GM18507 (cell line): ENCODE results near the gene CNTNAP1.
"Not testable (repeated sequence)": the region's sequence is repeated elsewhere in the genome, so short reads cannot be mapped to it uniquely, and the experiment has no call there.

Source experiments
- DNase-seq: peaks from one replicate; pipeline ENCODE4 v3.0.0; 2011; ENCODE audit warnings: low read depth; ENCODE audit not compliant: insufficient read length; ENCODE audit errors: extremely low spot score
- FAIRE-seq: peaks from 2 replicates; lab custom pipeline; 2011; peaks lifted over from hg19 to GRCh38; lab: Jason Lieb, UNC

CNTNAP1 gene

DNA sequence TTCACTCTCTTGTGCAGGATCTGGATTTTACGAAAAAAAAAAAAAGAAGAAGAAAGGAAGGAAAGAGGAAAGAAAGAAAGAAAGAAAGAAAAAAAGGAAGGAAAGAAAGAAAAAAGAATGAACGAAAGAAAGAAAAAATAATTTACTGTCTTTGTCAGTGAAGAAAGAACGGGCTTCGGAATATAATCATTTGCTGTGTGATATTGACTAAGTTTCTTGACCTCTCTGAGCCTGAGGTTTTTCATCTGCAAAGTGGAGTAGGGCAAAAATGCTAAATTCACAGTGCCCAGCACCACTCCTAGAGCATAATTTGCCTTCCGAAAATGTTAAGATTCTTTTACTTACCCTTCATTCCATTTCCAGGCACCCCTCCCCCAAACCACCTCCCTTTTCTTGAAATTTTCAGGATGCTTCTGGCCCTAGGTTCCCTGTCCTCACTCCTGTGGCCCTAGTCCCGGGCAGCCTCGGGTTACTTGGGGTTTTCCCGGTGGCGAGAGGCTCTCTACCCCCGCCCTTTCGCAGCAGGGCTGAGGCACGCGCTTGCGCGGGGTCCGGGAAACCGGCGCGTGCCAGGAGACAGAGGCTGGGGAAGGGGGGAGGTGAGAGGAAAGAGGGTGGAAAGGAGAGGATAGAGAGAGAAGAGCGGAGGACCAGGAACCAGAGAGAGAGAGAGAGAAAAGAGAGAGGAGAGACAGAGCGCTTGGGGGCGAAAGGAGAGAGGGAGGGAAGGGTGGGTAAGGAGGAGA is at the start of gene CNTNAP1:
Gene CNTNAP1, plus strand, starts transcription at position 556 of the 746 bp plus-strand sequence. CDS start 299 bp downstream, outside the sequence.
- peak; percentile 89 for FAIRE-seq
- DNase-seq, result no peak

DNA sequence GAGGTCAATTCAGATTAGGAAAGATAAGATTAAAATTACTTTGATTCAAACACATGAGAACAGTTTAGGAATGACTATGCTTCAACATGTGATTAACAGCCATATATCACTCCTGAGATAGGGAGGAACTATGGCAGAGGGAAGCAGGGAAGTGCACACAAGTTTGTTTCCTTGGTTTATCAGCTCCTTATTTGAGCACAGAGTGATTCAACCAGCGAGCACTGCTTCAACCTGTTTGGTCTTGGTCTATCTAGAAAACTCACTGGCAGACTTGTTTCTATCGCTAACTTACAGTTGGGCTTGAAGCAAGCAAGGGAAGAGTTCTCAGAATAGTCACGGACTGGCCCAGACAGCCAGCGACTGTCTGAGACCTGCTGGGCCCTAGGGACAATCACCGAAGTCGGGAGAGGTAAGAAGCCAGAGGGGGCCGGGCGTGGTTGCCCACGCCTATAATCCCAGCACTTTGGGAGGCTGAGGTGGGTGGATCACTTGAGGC is 49.3 kb upstream of the CNTNAP1 start:
- no peak for DNase-seq
- no peak for FAIRE-seq

DNA sequence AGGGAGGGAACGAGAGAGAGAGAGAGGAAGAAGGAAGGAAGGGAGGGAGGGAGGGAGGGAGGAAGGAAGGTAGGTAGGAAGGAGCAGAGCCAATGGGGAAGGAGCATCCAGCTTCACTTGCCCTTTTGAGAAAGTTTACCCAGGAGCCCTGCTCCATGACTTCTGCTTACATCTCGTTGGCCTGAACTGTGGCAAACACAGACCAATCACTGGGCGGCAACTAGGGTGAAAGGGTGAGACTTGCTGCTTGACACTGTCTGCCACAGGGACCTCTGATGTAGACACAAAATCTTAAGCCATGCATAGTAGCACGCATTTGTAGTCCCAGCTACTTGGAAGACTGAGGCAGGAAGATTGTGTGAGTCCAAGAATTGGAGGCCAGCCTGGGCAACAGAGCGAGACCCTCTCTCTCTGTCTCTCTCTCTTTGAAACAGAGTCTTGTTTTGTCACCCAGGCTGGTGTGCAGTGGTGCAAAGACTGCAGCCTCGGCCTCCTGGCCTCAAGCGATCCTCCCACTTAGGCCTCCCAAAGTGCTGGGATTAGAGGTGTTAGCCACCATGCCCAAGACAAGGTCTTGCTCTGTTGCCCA is 42.7 kb upstream of the CNTNAP1 start:
- no peak for DNase-seq
- no peak for FAIRE-seq

DNA sequence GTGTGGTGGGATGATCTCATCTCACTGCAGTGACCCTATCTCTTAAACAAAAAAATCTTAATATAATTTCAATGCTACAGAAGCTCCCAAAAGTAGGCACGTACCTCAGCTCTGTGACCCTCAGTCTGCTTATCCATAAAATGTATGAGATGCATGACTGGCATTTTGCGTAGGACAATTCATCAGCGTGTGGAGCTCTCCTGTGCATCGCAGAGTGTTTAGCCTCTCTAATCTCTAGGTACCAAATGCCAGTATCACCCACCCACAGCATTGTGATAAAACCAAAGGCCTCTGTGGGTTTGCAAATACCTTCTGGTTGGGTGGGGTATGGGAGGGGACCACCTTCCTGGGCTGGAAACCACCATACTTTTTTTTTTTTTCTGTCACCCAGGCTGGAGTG is 42.2 kb upstream of the CNTNAP1 start:
- FAIRE-seq, result no peak
- no peak for DNase-seq

DNA sequence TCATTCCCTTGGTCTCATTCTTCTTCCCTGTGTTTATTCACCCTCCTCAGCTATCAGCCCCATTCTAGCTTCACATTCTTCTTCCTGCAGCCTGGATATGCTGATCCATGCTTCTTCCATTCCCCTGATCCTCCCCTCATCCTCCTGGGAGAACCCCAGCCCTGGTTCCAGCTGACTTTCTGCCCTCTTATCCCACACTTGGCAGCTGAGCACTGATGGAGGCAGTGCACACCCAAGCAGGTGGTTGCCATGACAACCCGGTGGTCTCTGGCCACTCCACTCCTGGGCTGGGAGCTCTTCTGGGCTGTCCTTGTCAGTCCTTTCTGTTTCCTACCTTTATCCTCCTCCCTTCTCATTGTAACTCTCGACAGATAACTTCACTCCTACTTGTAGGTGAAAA is 40.0 kb upstream of the CNTNAP1 start:
- FAIRE-seq (no peak), DNase-seq (no peak)

DNA sequence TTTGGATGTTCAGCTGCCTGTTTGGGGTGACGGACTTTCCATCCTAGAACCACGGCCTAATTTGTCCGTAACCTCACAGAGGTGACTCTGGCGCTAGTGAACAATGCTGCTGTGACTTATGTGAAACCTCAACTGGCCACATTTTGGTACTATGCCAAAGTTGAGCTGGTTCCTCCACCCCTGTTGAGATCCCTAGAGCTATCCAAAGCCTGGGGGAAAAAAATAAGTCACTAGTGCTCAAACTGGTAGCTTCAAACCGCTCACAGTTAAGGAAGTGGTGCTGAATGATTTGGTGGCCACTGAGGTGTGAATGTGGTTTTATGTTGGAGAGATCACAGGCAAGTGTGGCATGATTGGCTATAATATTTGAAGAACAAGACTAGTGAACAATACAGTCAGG is 34.6 kb upstream of the CNTNAP1 start:
- FAIRE-seq (no peak), DNase-seq (no peak)

DNA sequence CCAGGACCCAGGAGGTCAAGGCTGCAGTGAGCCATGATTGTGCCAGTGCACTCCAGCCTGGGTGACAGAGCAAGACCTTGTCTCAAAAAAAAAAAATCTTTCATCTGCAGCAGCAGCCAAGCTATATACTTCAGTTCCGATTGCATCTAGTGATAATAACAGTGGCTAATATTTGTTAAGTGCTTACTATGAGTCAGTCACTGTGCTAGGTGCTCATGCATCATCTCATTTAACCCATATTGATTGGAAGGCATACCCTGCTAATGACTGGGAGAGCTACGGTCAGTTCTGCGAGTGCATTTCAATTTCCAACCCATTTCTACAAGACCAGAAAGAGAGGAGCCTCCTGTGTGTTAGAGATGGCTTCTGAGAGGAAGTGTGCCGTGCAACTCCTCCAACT is 30.9 kb upstream of the CNTNAP1 start:
- DNase-seq (no peak), FAIRE-seq (no peak)

DNA sequence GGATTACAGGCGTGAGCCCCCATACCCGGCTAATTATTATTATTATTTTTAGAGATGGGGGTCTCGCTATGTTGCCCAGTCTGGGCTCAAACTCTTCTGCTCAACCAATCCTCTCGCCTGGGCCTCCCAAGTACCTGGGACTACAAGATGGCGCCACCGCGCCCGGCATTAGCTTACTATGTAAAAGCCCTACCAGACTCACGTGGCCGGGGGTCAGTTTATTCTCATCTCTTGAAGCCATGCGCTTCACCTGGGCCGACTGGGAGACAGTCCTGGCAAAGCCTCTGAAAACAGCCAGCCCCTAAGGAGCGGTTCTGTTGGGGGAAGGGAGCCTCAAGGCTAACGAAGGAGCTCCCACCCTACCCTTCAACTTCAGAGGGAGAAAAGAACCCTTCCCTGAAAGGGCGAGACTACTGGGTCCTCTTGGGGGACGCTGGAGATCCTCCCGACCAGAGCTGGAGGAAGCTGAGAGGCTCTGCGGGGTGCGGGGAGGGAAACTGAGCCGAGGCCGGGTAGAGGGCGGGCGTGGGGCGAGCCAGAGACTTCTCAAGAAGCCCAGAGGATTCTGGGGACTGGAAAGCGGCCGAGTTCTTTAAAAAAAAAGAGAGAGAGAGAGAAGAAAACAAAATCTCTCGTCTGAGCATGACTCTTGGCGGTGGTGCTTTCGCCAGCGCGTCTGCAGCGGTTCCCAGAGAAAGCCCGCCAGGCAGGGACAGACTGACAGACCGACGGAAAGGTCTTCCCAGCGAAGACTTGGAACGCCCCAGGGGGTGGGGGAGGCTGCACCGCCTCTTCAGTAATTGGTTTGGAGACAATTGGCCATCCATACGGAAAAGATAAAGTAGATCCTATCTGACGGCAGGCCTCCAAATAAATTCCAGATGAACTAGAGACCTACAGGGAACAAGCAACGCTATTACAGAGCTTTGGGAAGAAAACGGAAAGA is 28.9 kb upstream of the CNTNAP1 start:
- FAIRE-seq (no peak), DNase-seq (no peak)

DNA sequence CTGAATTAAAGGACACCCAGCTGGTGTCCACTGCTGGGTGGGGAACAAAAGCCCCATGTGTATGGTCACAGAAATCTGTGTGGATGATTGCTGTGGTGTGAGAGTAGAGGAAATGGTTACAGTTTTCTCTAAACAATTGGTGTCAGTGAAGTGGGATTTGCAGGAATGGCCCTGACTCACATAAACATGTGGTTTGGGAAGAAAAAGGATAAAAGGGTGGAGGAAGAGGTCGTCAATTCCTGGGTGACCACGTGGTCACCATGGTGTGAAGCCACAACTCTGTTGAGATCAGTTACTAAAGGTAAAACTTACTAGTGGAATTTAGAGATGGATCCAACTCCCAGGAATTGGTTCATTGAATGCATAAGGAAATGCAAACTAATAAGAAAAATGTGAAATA is 26.8 kb upstream of the CNTNAP1 start:
- no peak for FAIRE-seq
- no peak for DNase-seq

DNA sequence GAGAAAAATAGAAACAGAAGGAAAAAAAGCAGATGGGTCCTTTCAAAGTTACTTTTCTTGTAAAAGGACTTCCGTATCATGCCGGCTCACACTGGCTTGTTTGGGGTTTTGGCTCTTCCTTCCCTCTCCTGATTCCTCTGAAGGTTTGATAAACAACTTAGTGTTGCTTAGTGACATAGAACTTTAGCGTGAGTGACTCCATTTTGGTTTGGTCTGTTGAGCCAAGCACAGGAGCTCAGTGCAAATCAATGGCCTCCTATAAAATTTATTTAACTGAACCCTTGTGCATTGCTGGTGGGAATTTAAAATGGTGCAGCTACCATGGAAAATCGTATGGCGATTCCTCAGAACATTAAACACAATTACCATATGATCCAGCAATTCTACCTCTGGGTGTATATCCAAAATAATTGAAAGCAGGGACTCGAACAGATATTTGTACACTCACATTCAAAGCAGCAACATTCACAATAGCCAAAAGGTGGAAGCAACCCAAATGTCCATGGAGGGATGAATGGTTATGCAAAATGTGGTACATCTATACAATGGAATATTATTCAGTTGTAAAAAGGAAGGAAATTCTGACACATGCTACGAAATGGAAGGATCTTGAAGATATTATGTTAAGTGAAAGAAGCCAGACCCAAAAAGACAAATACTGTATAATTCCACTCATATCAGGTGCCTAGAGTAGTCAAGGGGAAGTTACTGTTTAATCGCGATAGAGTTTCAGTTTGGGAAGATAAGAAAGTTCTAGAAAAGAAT is 24.3 kb upstream of the CNTNAP1 start:
- FAIRE-seq (no peak), DNase-seq (no peak)

DNA sequence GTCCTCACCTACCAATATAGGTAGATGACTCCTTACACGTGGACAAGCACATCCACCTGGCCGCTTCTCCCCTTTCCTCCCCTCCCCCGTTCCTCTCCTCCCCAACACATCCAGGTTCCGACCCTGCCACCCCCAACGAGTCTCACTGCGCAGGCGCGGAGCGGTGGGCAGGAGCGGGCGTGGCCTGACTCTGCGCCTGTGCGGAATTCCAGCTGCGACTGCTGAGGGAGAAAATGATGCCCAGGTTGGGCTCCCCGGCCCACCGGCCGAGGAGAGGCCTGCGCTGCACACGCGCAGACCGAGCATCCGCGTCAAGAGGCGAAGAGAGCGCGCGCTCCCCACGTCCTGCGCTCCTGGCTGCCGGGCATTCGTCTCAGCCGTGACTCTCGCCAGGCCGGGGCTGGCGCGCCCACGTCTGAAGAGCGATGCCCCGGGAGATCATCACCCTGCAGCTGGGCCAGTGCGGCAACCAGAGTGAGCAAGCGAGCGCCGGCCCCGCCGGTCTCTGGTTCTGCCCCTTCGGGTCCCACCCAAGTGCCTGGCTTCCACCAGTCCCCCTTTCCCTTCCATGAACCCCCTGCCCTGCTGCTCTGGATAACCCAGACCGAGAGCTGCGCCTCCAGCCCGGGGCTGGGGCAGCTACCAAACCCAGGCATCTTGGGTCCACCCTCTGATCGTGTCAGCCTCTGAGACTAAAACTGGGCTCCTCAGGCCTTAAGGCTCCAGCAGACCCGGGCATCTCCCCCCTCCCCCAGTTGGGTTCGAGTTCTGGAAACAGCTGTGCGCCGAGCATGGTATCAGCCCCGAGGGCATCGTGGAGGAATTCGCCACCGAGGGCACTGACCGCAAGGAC is 23.0 kb upstream of the CNTNAP1 start, which contains the start of gene TUBG2:
Gene TUBG2, plus strand, starts transcription at position 206 of the 853 bp plus-strand sequence. Its CDS starts 220 bp downstream, at position 426.
- DNase-seq (no peak), FAIRE-seq (peak; percentile 89)

DNA sequence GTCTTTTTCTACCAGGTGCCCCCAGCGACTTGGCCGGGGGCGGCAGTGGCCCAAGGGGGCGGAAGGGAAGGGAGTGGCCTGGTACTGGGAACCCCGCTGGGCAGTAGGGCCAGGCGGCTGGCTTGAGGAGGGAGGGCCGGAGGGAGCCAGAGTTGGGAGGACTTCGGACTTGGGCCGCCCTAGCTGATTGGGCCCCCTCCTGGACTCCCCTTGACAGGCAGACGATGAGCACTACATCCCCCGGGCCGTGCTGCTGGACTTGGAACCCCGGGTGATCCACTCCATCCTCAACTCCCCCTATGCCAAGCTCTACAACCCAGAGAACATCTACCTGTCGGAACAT is 22.4 kb upstream of the CNTNAP1 start:
- not testable (repeated sequence) for FAIRE-seq, DNase-seq

DNA sequence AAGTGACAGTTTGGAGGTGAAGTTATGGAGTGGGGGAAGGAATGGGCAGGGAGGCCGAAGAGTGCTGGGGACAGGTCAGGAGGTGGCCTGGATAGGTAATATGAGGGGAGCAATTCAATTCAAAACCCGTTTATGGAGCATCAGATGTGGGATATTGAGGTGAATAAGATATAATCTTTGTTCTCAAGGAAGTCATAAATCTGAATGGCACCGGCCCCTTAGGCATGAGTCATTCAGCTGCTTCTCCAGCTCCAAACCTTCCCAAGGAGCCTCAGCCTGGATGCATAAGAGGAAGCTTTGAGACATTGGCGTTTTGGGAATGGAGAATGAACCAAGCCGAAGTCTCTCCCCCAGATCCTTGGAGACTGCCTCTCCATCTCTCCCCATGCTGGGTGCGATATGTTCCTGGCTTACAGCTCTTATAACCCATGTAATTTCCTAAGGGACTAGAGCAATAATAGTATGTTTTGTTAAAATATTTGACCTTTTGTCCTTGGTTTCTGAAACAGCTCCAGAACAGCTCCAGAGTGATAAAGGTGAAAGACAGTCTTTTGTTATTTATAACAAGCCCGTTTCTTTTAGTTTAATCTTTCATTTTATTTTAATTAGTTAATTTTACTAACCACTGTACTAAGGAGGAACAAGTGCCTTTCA is 21.5 kb upstream of the CNTNAP1 start:
- DNase-seq (no peak), FAIRE-seq (no peak)

DNA sequence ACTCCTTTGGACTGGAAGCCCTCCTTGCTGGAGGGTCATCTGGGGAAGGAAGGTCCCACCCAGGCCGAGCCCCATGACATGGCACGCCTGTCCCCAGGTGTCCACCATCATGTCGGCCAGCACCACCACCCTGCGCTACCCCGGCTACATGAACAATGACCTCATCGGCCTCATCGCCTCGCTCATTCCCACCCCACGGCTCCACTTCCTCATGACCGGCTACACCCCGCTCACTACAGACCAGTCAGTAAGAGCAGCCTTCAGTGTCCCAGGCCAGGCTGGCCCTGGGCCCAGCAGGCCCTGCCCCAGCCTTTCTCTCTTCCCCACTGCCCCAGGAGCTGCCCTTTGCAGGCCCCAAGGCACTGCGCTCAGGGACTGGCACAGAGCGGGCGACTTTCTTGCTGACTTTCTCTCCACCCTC is 16.7 kb upstream of the CNTNAP1 start:
- DNase-seq, result no peak
- FAIRE-seq, result no peak

DNA sequence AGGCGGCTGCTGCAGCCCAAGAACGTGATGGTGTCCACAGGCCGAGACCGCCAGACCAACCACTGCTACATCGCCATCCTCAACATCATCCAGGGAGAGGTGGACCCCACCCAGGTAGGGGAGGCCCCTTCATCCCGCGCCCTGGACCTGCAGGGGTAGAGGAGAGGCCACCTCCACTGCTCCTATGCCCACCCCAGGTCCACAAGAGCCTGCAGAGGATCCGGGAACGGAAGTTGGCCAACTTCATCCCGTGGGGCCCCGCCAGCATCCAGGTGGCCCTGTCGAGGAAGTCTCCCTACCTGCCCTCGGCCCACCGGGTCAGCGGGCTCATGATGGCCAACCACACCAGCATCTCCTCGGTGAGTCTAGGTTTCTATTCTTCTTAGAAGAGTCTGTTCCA is 16.2 kb upstream of the CNTNAP1 start:
- FAIRE-seq, DNase-seq: not testable (repeated sequence)

DNA sequence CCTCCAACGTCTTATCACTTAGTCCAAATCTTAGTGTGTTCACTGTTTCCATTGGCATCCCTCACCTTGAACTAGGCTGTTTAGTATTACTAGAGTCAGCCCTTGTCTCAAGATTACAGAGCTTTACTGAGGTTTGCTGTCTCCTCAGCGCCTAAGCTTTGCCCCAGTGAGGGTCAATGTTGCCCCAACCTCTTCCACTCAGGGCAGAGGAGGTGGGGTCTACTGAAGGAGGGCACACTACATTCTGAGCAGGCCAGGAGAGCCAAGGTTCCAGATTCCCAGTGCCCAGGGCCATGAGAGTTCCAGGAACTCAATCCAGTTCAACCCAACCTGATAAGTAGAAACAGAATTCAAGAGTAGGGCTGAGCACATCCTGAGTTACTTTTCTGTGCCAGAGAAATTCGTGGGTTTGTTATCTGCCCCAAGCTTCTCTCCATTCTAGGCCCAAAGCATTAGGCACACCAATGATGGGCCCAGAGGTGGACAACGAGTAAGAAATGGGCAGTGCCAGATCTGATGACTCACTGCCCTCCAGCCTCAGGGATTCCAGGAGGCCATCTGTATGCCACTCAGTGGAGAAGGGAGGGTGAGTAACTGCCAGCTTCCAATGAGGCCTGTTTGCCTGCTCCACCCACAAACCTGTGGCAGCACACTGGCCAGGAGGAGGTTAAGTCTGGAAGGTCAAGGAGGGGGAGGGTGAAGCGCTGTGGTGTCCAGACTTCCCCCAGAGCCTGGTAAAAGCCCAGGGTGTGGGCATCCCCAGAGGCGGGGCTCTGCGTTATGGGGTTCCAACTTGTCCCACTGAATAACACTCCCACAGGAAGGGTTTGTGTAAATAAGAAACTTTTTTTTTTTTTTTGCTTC is 15.0 kb upstream of the CNTNAP1 start:
- no peak for DNase-seq
- peak; percentile 18 for FAIRE-seq

DNA sequence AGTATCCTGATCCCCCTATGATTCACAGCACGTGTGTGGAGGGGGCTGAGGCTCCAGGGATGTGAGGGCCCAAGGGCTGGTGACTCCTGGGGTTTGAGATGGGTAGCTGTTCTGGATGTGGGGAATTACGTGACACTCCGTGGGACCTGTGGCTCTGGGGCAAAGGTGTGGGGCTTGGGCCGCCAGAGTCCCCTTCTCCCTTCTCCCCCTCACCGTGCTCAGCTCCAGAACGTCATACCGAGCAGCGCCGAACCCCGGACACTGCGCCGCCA is 12.7 kb upstream of the CNTNAP1 start:
- no peak for DNase-seq
- FAIRE-seq, result no peak
